ENCODE data around the gene LRRK1.

Gene LRRK1

GRCh38 chr15:100988297-100988696 lies 69.1 kb downstream of the LRRK1 start:
- TF ChIP-seq TAF1 (IDR thresholded peaks at IDR 0.05; ENCODE audit: borderline replicate concordance, insufficient read depth, low read length): no peak
- no peak for TF ChIP-seq REST (IDR thresholded peaks at IDR 0.05; ENCODE audit: insufficient read depth in 1 of 2, low read depth in 2 of 2, low read length in 2 of 2)
- no peak for TF ChIP-seq POLR2AphosphoS5 (IDR thresholded peaks at IDR 0.05; ENCODE audit: low read depth, low read length)
- no peak for TF ChIP-seq FOXP2 (optimal IDR thresholded peaks at IDR 0.05; ENCODE audit: borderline replicate concordance, extremely low read depth, extremely low read length, insufficient read depth)
- TF ChIP-seq SIN3A (IDR thresholded peaks at IDR 0.05; ENCODE audit: borderline replicate concordance, insufficient read depth, low read length): no peak

GRCh38 chr15:100988857-100989256 lies 69.7 kb downstream of the LRRK1 start:
- TF ChIP-seq TAF1 (IDR thresholded peaks at IDR 0.05; ENCODE audit: borderline replicate concordance, insufficient read depth, low read length): no peak
- TF ChIP-seq FOXP2 (optimal IDR thresholded peaks at IDR 0.05; ENCODE audit: borderline replicate concordance, extremely low read depth, extremely low read length, insufficient read depth): no peak
- TF ChIP-seq REST (IDR thresholded peaks at IDR 0.05; ENCODE audit: insufficient read depth in 1 of 2, low read depth in 2 of 2, low read length in 2 of 2): no peak
- TF ChIP-seq POLR2AphosphoS5 (IDR thresholded peaks at IDR 0.05; ENCODE audit: low read depth, low read length): no peak
- TF ChIP-seq SIN3A (IDR thresholded peaks at IDR 0.05; ENCODE audit: borderline replicate concordance, insufficient read depth, low read length): no peak

GRCh38 chr15:100994597-100995446 lies 75.7 kb downstream of the LRRK1 start:
- no peak for TF ChIP-seq TAF1 (IDR thresholded peaks at IDR 0.05; ENCODE audit: borderline replicate concordance, insufficient read depth, low read length)
- TF ChIP-seq SIN3A (IDR thresholded peaks at IDR 0.05; ENCODE audit: borderline replicate concordance, insufficient read depth, low read length): no peak
- TF ChIP-seq REST (IDR thresholded peaks at IDR 0.05; ENCODE audit: insufficient read depth in 1 of 2, low read depth in 2 of 2, low read length in 2 of 2): no peak

GRCh38 chr15:100995471-100996430 lies 76.6 kb downstream of the LRRK1 start:
- no peak for TF ChIP-seq FOXP2 (optimal IDR thresholded peaks at IDR 0.05; ENCODE audit: borderline replicate concordance, extremely low read depth, extremely low read length, insufficient read depth)
- TF ChIP-seq SIN3A (IDR thresholded peaks at IDR 0.05; ENCODE audit: borderline replicate concordance, insufficient read depth, low read length): no peak
- TF ChIP-seq REST (IDR thresholded peaks at IDR 0.05; ENCODE audit: insufficient read depth in 1 of 2, low read depth in 2 of 2, low read length in 2 of 2): no peak
- no peak for TF ChIP-seq POLR2AphosphoS5 (IDR thresholded peaks at IDR 0.05; ENCODE audit: low read depth, low read length)
- no peak for TF ChIP-seq TAF1 (IDR thresholded peaks at IDR 0.05; ENCODE audit: borderline replicate concordance, insufficient read depth, low read length)
